Midbrain (tissue), 1 donor: ENCODE data around the gene KLF1.
"Not testable (repeated sequence)": the region's sequence is repeated elsewhere in the genome, so short reads cannot be mapped to it uniquely, and the experiment has no call there.

Experiments used
- DNase-seq: peaks from one replicate; lab custom pipeline; 2025; lab: John Stamatoyannopoulos, UW

The KLF1 gene

DNA sequence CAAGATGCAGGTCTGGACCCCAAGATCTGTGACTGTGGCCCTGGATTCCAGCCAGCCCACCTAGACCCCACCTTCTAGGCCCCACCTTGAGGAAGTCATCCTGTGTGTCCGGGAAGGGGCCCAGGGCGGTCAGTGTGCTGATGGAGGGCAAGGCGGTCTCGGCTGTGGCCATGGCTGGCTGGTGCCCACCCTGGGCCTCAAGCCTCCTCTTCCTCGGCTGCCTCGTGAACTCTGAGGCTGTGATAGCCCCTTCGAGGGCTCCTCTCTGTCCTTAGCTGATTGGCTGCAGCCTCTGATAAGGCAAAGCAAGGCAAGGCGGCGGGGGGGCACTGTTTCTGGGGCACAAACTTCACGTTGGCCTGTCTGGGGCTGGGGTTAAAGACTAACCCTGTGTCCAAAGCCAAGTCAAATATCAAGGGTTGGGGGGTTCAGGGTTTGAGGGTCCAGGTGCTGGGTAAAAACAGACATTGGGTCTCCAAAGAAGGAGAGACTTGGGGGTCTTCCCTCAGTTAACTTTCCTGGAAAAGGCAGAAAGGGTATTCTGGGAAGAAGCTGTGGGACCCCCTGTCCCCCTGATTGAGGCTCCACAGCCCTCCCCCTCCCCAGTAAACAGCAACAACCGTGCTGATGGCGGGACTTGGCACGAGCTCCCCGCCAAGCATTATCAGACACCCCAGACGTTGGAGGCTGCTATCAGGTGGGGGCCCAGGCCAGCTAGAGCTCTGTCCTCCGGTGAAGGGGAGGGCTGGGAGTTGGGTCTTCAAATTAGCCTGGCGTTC lies at the start of gene KLF1:
TSS of gene KLF1 (minus strand) at position 233 of the 779 bp plus-strand sequence. CDS start at position 172, 61 bp downstream.
- no peak for DNase-seq

DNA sequence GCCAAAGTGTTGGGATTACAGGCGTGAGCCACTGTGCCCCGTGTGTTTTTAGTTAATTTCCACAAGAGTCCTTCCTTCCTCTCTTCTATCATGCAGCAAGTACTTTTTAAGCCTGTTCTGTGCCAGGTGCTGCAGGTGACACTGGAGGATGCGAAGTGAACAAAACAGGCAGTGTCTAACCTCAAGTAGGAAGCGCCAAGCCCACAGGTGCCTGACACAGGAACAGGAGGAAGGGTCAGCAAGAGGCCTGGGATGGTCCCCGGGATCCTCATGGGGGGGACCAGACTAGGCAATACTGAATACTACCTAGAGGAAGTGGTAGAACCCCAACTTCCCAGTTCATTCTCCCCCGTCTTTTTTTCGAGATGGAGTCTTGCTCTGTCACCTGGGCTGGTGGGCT lies 49.6 kb upstream of the KLF1 start:
- no peak for DNase-seq

DNA sequence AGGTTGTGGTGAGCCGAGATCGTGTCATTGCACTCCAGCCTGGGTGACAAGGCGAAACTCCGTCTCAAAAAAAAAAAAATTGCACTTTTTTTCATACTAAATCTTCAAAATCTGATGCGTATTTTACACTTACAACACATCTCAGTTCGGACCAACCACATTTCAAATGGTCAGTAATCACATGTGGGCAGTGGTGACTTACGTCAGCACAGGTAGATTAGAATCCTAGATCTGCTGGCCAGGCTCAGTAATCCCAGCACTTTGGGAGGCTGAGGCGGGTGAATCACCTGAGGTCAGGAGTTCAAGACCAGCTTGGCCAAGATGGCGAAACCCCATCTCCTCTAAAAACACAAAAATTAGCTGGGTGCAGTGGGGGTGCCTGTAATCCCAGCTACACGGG lies 48.1 kb upstream of the KLF1 start:
- no peak for DNase-seq

DNA sequence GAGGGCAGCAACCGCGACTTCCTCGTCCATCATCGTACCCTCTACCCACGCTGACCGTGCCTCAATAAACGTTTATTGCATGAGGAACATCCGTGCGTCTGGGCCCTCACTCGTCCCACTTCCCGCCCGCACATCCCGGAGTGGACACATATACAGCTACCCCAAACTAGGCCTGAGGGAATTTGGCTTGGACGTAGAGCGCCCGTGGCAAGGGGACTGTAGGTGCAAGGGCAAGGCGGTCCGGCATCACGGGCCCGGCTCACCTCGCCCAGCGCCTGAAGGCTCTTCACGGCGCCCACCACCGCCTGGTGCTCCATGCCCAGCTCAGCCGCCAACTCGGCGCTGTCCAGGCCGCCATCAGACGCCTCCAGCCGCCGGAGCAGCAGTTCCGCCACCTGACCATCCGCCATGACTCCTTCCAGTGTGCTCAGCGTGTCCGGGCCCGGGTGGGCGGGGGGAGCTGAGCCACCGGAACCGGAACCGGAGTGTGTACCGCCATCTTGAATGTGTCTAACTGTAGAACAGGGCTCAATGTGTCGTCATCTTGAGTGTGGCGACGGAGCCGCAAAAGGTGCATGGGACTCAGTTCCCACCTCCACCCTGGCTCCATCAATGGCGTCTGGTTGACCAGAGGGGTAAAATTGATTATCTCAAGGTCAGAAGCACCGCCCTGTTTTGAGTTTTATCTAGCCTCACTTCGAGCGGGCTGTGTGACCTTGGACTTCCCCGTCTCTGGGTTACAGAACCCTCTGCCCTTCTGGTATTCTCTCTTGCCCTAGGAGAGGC lies 46.5 kb upstream of the KLF1 start, which contains the start of gene FARSA:
TSS of gene FARSA (minus strand) at position 425 of the 786 bp plus-strand sequence. CDS start at position 410, 15 bp downstream.
- peak; percentile 97 for DNase-seq

DNA sequence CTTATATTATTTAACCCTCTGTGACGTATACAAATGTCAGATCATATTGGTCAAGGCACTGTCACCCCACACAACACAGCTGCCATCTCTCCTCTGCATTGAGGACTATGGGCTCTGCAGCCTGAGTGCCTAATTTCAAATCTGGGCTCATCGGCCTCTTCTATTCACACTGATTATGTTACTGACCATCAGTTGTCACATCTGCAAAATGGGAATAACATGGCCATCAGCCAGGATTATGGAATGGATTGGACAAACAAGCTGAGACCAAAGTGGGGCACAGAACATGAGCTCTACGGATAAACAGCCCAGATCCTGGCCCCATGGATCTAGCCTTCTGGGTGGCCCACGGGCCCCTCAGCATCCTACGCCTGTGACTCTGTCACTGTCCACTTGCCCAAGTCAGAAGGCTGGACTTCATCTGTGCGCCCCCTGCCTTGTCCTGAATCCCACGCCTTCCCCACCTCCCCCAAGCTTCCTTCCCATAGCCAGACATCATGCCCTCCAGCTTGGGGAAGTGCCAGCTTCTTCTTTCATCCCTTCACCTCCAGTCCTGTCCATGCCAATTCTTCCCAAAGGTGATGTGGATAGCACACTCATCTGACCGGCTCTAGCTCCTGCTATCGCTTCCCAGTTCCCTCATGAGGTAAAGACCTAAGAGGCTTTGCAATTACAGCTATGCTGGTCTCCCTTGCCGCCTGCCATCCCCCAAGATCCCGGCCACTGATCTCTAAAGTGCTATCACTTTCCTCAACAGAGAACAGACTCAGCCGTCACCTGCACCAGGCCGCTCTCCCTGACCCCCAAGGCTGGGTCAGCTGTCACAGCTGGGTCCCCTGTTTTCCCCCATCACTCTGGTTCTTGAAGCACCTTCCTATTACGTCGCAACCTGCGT lies 45.6 kb upstream of the KLF1 start:
- DNase-seq = no peak

DNA sequence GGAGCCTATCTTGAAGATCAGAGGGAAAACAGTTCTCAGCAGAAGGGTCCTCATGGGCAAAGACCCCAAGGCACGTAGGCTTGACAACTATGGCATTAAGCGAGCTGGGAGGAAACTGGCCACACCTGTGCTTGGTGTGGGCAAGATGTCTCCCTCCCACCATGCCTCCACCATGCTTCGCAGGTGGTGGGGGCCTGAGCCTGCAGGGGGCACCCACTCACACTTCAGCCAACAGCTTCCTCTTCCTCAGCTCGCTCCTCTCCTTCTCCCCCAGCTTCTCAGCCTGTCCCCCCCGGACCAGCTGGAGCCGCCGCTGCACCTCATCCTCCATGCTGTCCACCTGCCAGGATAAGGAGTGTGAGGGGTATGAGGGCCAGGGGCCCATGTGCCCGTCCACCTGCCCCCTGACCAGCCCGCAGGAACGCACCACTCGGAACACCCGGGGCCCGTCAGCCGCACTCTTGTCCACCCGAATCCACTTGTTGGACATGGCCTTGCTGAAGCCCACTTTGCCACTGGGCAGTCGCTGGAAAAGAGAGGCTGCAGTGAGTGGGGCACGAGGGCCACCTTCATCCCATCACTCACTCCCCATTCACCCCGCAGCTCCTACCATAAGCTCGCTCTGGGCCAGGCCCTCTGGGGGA lies 43.1 kb upstream of the KLF1 start:
- no peak for DNase-seq

DNA sequence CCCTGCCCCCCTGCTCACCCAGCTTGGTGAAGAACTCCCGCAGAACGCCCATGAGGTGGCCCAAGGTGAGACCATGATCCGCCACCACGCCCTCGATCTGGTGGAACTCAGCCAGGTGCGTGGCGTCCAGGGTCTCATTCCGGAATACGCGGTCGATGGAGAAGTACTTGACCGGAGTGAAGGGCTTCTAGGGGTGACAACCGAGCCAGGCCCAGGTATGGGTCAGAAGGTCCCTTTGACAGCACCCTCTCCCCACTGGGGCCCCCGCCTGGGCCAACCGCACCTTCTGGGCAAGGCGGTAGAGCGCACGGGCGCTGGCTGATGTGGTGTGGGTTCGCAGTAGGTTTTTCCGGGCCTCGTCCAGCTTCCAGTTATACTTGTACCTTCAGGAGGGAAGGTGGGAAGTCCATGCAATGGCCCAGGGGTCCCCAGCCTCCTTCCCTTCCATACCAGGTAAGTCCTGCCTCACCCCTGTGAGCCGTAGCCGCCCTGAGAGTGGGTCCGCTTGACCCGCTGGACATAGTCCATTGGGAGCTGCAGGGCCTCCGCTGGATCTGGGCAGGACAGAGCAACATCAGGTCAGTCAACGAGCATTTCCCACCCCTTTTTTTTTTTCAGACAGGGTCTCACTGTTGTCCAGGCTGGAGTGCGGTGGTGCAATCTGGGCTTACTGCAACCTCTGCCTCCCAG lies 37.8 kb upstream of the KLF1 start:
- no peak for DNase-seq

DNA sequence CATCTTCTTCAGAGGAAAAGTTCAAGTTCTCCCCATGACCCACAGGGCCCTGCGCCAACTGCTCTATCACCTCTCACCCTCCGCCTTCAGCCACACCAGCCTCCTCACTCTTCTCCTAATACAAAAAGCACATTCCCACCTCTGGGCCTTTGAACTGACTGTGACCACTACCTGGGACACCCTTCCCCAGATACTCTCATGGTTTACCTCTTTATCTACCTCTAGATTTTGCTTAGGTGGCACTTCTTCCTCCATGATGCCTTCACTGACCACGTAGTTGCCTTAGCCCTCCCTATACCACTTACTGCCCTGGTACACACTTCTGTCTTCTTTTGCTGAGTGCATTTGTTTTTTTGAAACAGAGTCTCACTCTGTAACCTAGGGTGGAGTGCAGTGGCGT lies 36.0 kb upstream of the KLF1 start:
- DNase-seq = no peak

DNA sequence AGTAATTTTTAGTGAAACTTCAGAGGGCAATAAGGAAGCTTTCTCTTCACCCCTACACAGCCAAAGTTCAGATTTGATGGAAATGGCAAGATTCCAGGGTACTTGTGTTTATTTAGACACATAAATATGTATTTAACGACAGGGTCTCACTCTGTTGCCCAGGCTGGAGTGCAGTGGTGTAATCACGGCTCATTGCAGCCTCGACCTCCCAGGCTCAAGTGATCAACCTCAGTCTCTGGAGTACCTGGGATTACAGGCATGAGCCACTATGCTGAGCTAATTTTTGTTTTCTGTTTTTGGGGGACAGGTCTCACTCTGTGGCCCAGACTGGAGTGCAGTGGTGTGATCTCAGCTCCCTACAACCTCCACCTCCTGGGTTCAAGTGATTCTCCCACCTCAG lies 34.0 kb upstream of the KLF1 start:
- DNase-seq = no peak

DNA sequence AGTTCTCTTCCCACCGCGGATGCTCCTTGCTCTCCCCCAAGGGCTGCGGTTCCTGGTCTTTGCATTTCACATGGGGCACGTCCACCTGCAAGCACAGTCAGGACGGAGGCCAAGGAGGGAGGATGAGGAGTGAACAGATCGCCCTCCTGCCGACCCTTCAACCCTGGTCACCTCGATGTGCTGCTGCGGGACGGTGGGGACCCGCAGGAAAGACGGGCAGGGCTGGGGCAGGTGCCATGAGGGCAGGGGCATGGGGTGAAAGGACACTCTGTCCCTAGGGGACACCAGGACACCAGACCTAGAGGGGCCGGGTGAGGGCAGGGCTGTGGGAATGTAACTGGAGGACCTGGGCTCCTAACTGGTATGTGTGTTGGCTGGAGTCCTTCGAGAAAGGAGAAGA lies 31.3 kb upstream of the KLF1 start:
- DNase-seq = no peak

DNA sequence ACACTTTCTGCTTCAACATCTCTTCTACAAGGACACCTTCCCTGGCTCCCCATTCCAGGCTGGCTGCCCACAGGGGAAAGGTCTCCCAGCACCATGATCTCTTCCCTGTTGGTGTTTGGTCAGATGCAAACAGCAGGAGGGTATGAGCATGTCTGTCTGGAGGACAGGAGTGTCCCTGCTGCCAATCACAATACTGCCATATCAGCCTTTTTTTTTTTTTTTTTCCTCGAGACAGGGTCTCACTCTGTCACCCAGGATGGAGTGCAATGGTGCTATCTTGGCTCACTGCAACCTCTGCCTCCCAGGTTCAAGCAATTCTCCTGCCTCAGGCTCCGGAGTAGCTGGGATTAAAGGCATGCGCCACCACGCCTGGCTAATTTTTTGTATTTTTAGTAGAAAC lies 28.9 kb upstream of the KLF1 start:
- not testable (repeated sequence) for DNase-seq

DNA sequence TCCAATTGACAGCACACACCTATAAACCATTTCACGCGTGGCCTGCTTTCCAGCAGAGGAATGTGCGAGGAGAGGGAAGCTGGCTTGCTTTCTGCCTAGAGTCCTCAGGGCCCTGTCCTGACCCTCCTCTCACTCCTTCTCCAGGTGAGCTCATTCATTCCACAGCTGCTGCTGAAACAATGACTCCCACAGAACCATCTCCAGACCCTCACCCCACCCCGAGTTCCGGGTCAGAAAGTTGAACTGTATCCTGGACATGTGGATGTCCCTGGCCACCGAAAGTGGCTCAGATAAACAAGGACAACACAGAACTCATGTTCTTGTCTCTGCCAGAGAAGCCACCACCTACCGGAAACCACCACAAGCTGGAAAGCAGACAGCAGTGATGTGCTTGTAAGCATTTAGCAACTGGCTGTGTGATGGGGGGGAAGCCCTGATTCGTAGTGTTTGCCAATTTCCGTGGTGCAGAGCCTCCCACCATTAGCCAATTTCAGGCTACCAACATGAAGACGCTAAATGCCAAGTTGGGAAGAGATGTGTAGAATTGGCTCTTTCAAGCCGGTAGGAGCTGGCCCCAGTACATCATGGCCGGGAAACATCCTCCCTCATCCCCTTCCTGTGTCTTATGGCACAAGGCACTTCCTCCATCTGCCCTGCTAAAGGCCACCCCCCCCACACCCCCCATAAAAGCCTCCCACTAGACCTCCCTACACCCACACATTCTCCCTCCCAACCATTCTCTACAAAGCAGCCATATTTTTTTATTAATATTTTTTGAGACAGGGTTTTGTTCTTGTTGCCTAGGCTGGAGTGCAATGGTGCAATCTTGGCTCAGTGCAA lies 27.1 kb upstream of the KLF1 start:
- no peak for DNase-seq

DNA sequence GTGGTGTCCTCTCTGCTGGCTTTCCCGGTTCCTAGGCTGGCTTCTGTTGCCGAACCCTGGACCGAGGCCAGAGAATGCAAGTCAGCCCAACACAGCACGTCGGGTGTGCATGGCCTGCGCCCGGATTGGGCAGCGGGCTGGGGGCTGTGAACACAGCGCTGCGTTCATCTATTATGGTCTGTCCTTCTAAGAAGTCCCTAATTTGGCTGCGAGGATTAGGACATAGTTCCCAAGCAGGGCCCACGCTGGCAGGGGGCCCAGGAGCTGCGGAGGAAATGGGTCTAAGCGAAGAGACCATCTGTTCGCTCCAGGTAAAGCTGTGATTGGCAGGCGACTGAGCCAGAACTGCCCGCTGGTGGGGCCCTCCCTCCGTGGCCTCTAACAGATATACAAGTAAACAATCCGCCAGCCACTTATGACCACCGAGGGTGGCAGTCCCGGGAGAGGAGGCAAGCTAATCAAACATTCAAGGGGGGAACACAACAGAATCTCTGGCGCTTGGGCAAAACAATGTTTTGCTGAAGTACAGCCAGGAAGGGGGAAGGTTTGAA lies 26.1 kb upstream of the KLF1 start:
- peak; percentile 88 for DNase-seq

DNA sequence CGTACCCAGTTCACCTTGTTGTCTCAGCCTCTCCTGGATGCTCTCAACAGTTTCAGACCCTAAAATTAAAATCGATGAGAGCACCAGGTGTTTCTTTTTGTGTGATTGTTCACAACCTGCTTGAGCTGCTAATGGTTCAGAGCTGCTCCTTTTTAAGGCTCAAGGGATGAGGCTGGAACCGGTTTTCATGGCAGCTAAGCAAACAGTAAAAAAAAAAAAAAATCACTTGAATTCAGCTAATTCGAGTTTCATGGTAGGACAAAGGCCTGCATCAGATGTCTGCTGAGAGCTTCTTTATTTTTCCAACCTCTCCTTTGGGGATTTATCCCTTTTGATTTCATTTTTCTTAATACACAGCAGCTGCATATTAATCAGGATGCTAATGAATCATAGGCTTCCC lies 25.6 kb upstream of the KLF1 start:
- DNase-seq = no peak

DNA sequence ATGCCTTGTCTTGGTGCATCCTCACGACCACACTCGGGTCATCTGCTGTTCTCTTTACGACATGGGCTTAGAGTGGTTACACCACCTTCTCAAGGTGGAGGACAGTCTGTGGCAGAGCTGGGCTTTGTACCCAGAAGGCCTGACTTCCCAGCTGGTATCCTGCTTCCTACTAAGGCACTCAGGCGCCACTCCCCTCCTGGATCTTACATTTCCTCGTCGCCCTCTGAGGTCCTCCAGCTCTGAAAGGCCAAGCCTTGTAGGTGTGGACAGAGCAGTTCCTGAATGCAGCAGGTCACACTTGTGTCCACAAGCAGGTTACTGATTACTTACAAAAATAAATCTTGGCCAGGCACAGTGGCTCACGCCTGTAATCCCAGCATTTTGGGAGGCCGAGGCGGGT lies 20.2 kb upstream of the KLF1 start:
- no peak for DNase-seq

DNA sequence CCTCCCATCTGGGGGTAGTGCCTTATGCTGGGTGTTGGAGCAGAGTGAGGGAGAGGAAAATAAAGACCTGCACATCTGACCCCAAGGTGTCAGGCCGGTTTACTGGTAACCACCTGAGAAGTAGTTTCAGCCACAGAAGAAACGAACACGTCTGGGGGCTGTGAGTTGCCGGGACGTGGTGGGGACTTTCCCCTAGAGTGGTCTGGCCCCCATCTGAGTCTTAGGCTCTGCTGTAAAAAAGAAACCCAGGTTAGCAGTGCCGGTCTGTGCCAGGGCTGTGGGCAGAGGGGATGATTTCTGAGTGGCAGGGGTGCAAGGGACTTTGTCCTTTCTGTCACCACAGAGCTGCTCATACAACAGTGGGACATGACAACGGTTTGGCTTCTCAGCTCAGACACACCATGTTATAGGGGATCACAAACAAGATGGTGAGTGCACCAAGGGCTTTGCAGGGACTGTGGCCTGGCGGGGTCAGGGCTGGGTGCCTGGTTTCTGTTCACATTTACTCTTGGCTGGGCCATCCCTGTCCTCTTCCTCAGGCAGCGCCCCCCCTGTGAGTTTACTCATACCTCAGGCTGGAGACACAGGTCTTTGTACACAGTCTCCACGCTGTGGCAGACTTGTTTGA lies 13.0 kb upstream of the KLF1 start:
- DNase-seq = no peak

DNA sequence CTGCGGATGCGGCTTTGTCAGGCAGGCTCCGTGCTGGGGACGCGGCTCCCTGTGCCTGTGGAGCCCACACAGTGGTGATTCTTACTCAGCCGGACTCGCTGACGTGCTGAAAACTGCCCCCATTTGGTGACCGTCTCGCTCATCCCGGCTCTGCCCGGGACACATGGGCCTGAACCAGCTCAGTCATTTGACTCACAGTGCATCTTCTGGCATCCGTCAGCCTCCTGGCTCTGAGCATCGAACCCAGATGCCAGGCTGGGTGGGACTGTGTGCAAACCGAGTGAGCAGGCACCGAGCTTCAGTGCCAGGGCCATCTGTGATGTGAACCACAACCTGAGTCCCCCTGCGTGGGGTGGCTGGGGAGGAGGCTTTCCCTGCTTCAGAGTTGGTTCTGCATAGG lies 9.5 kb upstream of the KLF1 start:
- DNase-seq = no peak

DNA sequence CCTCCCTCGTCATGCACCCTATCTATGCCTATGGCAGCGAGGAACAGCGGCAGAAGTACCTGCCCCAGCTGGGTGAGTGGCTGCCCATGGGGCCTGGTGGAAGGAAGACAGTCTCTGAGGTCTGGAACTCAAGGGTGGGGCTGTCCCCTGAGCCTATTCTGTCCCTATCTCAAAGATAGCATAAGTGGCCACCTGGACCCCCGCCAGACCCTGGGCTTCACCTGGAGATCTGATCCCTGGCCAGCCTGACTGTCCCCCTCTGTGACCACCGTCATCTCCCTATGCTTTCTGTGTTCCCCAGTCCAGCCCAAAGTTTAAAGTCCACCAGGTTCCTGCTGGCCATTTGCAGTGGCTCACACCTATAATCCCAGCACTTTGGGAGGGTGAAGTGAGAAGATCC lies 6.6 kb upstream of the KLF1 start:
- no peak for DNase-seq

DNA sequence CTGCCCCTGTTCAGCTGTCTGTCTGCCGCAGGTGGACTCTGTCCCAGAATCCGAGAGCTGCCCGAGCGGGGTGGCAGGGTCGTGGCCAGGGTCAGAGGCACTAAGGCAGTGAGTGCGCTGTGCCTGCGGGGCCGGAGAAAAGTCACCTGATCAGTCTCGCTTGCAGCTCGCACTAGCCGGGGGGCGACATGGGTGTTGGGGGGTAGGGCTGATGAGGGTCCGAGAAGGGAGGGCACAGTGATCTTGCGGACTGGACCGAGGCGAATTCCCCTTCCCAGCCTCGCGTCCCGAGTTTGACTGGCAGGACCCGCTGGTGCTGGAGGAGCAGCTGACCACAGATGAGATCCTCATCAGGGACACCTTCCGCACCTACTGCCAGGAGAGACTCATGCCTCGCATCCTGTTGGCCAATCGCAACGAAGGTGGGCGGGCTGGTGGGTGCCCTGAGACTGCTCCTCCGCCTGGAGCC lies 4.6 kb upstream of the KLF1 start:
- no peak for DNase-seq
